GM10248 (cell line): ENCODE data around the gene DNAJC1.

Experiments
- CTCF ChIA-PET: fragments of 300-600 bp; sonication (Branson Sonifier 250); formaldehyde crosslinking; extraction: SDS; loops from one replicate; lab custom pipeline; 2021; ENCODE audit warnings: antibody characterized with exemption; lab: Yijun Ruan, JAX
- POLR2A ChIA-PET: fragments of 350-650 bp; sonication (Branson Sonifier 250); formaldehyde crosslinking; extraction: SDS; loops from one replicate; lab custom pipeline; 2020; ENCODE audit warnings: antibody characterized with exemption; lab: Yijun Ruan, JAX
- DNase-seq: peaks from one replicate; pipeline ENCODE4 v3.0.0; 2012; ENCODE audit errors: extremely low spot score
- CTCF ChIP-seq: IDR thresholded peaks from 2 replicates; pipeline ENCODE4 v1.5.1; 2012; ENCODE audit warnings: mild to moderate bottlenecking, low read depth; ENCODE audit errors: extremely low read depth, missing control alignments, control extremely low read depth

The DNAJC1 gene

GRCh38 chr10:21907436-21907835 lies 96.1 kb downstream of the DNAJC1 start:
- POLR2A ChIA-PET, result no interaction called here
- CTCF ChIA-PET, result no interaction called here
- TF ChIP-seq CTCF, result no peak
- DNase-seq, result no peak

- POLR2A ChIA-PET, result no interaction called here
- CTCF ChIA-PET, result no interaction called here
- no peak for TF ChIP-seq CTCF
- no peak for DNase-seq
These were observed 98.6 kb downstream of the DNAJC1 start for GRCh38 chr10:21904930-21905329.

GRCh38 chr10:21899736-21900135 lies 103.8 kb downstream of the DNAJC1 start:
- CTCF ChIA-PET, result interaction anchor here (1.0 to 1.2 kb wide), 2 partner anchors 12 kb away, joined by 3 read pairs; no protein-coding TSS in a partner anchor
- TF ChIP-seq CTCF, result no peak
- DNase-seq, result no peak
- POLR2A ChIA-PET, result no interaction called here

- CTCF ChIA-PET, result no interaction called here
- no peak for DNase-seq
- POLR2A ChIA-PET, result no interaction called here
- no peak for TF ChIP-seq CTCF
These were observed 107.6 kb downstream of the DNAJC1 start for GRCh38 chr10:21895932-21896331.

GRCh38 chr10:21894648-21895342 lies 108.7 kb downstream of the DNAJC1 start:
- ChIA-PET POLR2A (no interaction called here), CTCF (no interaction called here)
- DNase-seq, result no peak
- TF ChIP-seq CTCF, result no peak

- ChIA-PET CTCF (no interaction called here), POLR2A (no interaction called here)
- no peak for DNase-seq
- no peak for TF ChIP-seq CTCF
These were observed 112.1 kb downstream of the DNAJC1 start for GRCh38 chr10:21891439-21891838.
